ENCODE data around the gene ARAF. TPM values are rescaled to one million over a fixed set of nuclear protein-coding genes. Genes with fewer than 3 reads are reported as not detected.

Gene ARAF
- total and polyA plus RNA-seq, 2 of the 8 experiments (the other 6 are each of a cell fraction or from before 2014, with no cell fraction given) = 39.0 to 45.2 TPM

GRCh38 chrX:47560934-47561658, at the start of gene ARAF (continued):
- TF ChIP-seq SIN3A (conservative IDR thresholded peaks at IDR 0.05 in 1 of 2, IDR thresholded peaks at IDR 0.05 in 1 of 2; ENCODE audit: low read depth in 1 of 2, low read length in 2 of 2) = peak in 1 of 2 experiments; percentile 57; a peak in 1 of 4 replicates
- peak; percentile 72; the same call in 1 of the 2 replicates for TF ChIP-seq YY1 (IDR thresholded peaks at IDR 0.05; ENCODE audit: low read depth, low read length)
- TF ChIP-seq MAFK (IDR thresholded peaks at IDR 0.05; ENCODE audit: low read depth, low read length) = no peak
- TF ChIP-seq NRF1 (IDR thresholded peaks at IDR 0.05; ENCODE audit: low read depth, low read length) = peak; percentile 73
- peak; percentile 86 for TF ChIP-seq CHD2 (IDR thresholded peaks at IDR 0.05; ENCODE audit: low read length)
- peak; percentile 81; the same call in 1 of the 2 replicates for TF ChIP-seq RBBP5 (IDR thresholded peaks at IDR 0.05; ENCODE audit: borderline replicate concordance, low read depth, low read length)
- peak; percentile 61 for TF ChIP-seq TEAD4 (IDR thresholded peaks at IDR 0.05; ENCODE audit: low read depth, low read length)
- TF ChIP-seq EP300 (IDR thresholded peaks at IDR 0.05; ENCODE audit: borderline replicate concordance in 1 of 2, low read depth in 2 of 2, low read length in 2 of 2) = peak in 1 of 2 experiments; percentile 98; a peak in 2 of 3 replicates
- TF ChIP-seq TAF7 (optimal IDR thresholded peaks at IDR 0.05; ENCODE audit: borderline replicate concordance, low read depth, low read length) = peak; percentile 47
- TF ChIP-seq CTCF (IDR thresholded peaks at IDR 0.05; ENCODE audit: control extremely low read depth in 1 of 3, insufficient read depth in 1 of 3, low read depth in 1 of 3, low read length in 3 of 3) = no peak
- TF ChIP-seq POLR2A (IDR thresholded peaks at IDR 0.05; ENCODE audit: control extremely low read depth in 1 of 2, low read depth in 2 of 2, low read length in 2 of 2) = peak in 1 of 2 experiments; percentile 71; a peak in 2 of 3 replicates
- no peak for TF ChIP-seq RXRA (IDR thresholded peaks at IDR 0.05; ENCODE audit: insufficient read depth, low read depth, low read length)
- no peak for TF ChIP-seq RNF2 (IDR thresholded peaks at IDR 0.05; ENCODE audit: borderline replicate concordance, low read depth, low read length, missing control alignments, poor library complexity, severe bottlenecking)
- TF ChIP-seq BACH1 (IDR thresholded peaks at IDR 0.05; ENCODE audit: low read length) = no peak
- no peak for TF ChIP-seq TCF12 (IDR thresholded peaks at IDR 0.05; ENCODE audit: low read depth, low read length)
- TF ChIP-seq JUND (IDR thresholded peaks at IDR 0.05; ENCODE audit: low read length) = peak; percentile 94
- TF ChIP-seq TAF1 (IDR thresholded peaks at IDR 0.05; ENCODE audit: low read depth, low read length) = peak; percentile 70
- TF ChIP-seq POLR2AphosphoS5 (IDR thresholded peaks at IDR 0.05; ENCODE audit: low read depth, low read length) = peak; percentile 38; the same call in 1 of the 2 replicates
- TF ChIP-seq ATF3 (IDR thresholded peaks at IDR 0.05; ENCODE audit: insufficient read depth, low read depth, low read length) = no peak
- TF ChIP-seq SP2 (IDR thresholded peaks at IDR 0.05; ENCODE audit: low read length) = peak; percentile 65
- TF ChIP-seq PHF8 (conservative IDR thresholded peaks at IDR 0.05; ENCODE audit: low read depth, low read length) = peak; percentile 86

All from H1 (cell line).